ENCODE results near the gene TRIP13. TPM values are rescaled to one million over a fixed set of nuclear protein-coding genes. Genes with fewer than 3 reads are reported as not detected.

Gene TRIP13
- total RNA-seq, 1 experiment from 2014 or later, result 42.6 TPM

- H3K27me3 Mint-ChIP-seq (ENCODE audit: low read depth), result no peaks in the 10 kb centered on the region
- no peaks in the 10 kb centered on the region for H3K23me2 ChIP-seq (ENCODE audit: insufficient read length, low read depth, low read length, poor library complexity, severe bottlenecking)
- peaks cover 6% of the 10 kb centered on the region for H3K79me1 ChIP-seq (ENCODE audit: insufficient read depth, low read depth, low read length, poor library complexity, severe bottlenecking)
- H3K36me3 Mint-ChIP-seq (ENCODE audit: insufficient read depth in 1 of 3, low read depth in 3 of 3), result peaks cover 83 to 91% (median 89%) of the 10 kb centered on the region in 3 experiments
- no CpG with 5 or more reads among the region's 16 CpGs for WGBS (ENCODE audit: extremely low coverage, insufficient read length, low lambda C conversion rate)
- no peak overlapping the region for H3K27ac ChIP-seq (ENCODE audit: insufficient read length, low read depth, low read length)
- H2AFZ ChIP-seq (ENCODE audit: low read length), result no peak overlapping the region
- H3K14ac ChIP-seq (ENCODE audit: insufficient read depth, low read length), result no peak overlapping the region; the same call in 1 of the 2 replicates
- no peak overlapping the region for H2BK5ac ChIP-seq (ENCODE audit: insufficient read length, low read length)
- no peak overlapping the region for H4K91ac ChIP-seq (ENCODE audit: insufficient read length, low read depth, low read length)
- H4K8ac ChIP-seq (replicated peaks; ENCODE audit: insufficient read length, low read depth, low read length), result no peak overlapping the region
- H3K23ac ChIP-seq (ENCODE audit: insufficient read length, low read depth, low read length), result no peak overlapping the region
- no peaks in the 10 kb centered on the region for H3K27me3 ChIP-seq (ENCODE audit: insufficient read depth, low read length)
- no peak overlapping the region for H3K18ac ChIP-seq (ENCODE audit: insufficient read length, low read depth, low read length)
- no peaks in the 10 kb centered on the region for H3K4me1 ChIP-seq (ENCODE audit: insufficient read depth, low read length)
- H3K4me3 Mint-ChIP-seq, result no peak overlapping the region
- H3K4me2 ChIP-seq (ENCODE audit: insufficient read depth, insufficient read length, low read length), result no peak overlapping the region
- no peak overlapping the region for H2BK20ac ChIP-seq (ENCODE audit: low read depth, low read length, poor library complexity, severe bottlenecking)
- peaks cover 22% of the 10 kb centered on the region; the same call in 1 of the 2 replicates for H3K79me2 ChIP-seq (ENCODE audit: insufficient read depth, low read length)
- H3K4me1 Mint-ChIP-seq, result no peaks in the 10 kb centered on the region
- TF ChIP-seq, protein P1, sequence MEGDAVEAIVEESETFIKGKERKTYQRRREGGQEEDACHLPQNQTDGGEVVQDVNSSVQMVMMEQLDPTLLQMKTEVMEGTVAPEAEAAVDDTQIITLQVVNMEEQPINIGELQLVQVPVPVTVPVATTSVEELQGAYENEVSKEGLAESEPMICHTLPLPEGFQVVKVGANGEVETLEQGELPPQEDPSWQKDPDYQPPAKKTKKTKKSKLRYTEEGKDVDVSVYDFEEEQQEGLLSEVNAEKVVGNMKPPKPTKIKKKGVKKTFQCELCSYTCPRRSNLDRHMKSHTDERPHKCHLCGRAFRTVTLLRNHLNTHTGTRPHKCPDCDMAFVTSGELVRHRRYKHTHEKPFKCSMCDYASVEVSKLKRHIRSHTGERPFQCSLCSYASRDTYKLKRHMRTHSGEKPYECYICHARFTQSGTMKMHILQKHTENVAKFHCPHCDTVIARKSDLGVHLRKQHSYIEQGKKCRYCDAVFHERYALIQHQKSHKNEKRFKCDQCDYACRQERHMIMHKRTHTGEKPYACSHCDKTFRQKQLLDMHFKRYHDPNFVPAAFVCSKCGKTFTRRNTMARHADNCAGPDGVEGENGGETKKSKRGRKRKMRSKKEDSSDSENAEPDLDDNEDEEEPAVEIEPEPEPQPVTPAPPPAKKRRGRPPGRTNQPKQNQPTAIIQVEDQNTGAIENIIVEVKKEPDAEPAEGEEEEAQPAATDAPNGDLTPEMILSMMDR (conservative IDR thresholded peaks at IDR 0.05), result no peak
- H3K4ac ChIP-seq (ENCODE audit: low read depth, low read length), result no peak overlapping the region
- no peak overlapping the region for H3K27ac Mint-ChIP-seq
- no peak overlapping the region for H2BK15ac ChIP-seq (ENCODE audit: low read depth, low read length)
- no peak overlapping the region for H2AK5ac ChIP-seq (ENCODE audit: insufficient read length, low read length)
- DNase-seq, result no peak
- no peak overlapping the region for H3T11ph ChIP-seq (ENCODE audit: low read length)
- no peak overlapping the region for H2BK120ac ChIP-seq (ENCODE audit: low read depth, low read length, poor library complexity, severe bottlenecking)
- H2BK12ac ChIP-seq (ENCODE audit: insufficient read length, low read depth, low read length), result no peak overlapping the region
- peaks cover 5% of the 10 kb centered on the region for H4K20me1 ChIP-seq (ENCODE audit: control insufficient read depth, insufficient read depth, insufficient read length)
- H4K5ac ChIP-seq (ENCODE audit: insufficient read length, low read depth, low read length), result no peak overlapping the region
- no peak overlapping the region for H3K56ac ChIP-seq (ENCODE audit: insufficient read length, low read depth, low read length)
- no peak overlapping the region for H3K9ac ChIP-seq (ENCODE audit: extremely low read depth, insufficient read length, low read length)
- no peaks in the 10 kb centered on the region for H3K9me3 ChIP-seq (ENCODE audit: control insufficient read depth, low read depth, low read length)
- H3K9me3 Mint-ChIP-seq, result no peaks in the 10 kb centered on the region; a peak in 2 of 5 replicates
These were observed 8.1 kb upstream of the TRIP13 start for GRCh38 chr5:884345-885126.

All from H9 (cell line).